Panc1 (cell line): ENCODE data around the gene GLIS1. TPM values are rescaled to one million over a fixed set of nuclear protein-coding genes. Genes with fewer than 3 reads are reported as not detected.

Experiments used
- ATAC-seq: fragments of 200-7000 bp; cut with Tn5 transposase; 2 replicates; pipeline ENCODE4 v1.9.1; 2020; ENCODE audit warnings: mild to moderate bottlenecking, moderate library complexity
- BruUV-seq: library from RNA; stranded (reverse); fragments of 400-500 nt; replicated peaks from 2 replicates; lab custom pipeline; 2021; lab: Mats Ljungman, UMichigan
- CTCF ChIA-PET: fragments of 300-600 bp; sonication (Branson Sonifier 250); formaldehyde crosslinking; loops from one replicate; lab custom pipeline; 2022; ENCODE audit warnings: antibody characterized with exemption; lab: Charles Lee
- POLR2A ChIA-PET: fragments of 300-600 bp; sonication (Branson Sonifier 250); formaldehyde crosslinking; loops from one replicate; lab custom pipeline; 2022; ENCODE audit warnings: antibody characterized with exemption; lab: Charles Lee
- DNase-seq: peaks from one replicate; pipeline ENCODE4 v3.0.0-alpha.2; 2010; ENCODE audit warnings: low read depth, low spot score
- H3K27ac ChIP-seq: 2 replicates; pipeline ENCODE4 v1.5.1; 2011; ENCODE audit warnings: mild to moderate bottlenecking, low read length, inconsistent platforms
- H3K27me3 ChIP-seq: fragments of 200-500 bp; sonication (Bioruptor generic); 2 replicates; pipeline ENCODE4 v1.6.0; 2014; ENCODE audit warnings: low read length, inconsistent platforms; ENCODE audit not compliant: control insufficient read depth, insufficient read depth
- H3K36me3 ChIP-seq: fragments of 200-500 bp; sonication (Bioruptor generic); 2 replicates; pipeline ENCODE4 v1.5.1; 2014; ENCODE audit warnings: inconsistent platforms, mild to moderate bottlenecking, low read length, moderate library complexity; ENCODE audit not compliant: control insufficient read depth, insufficient read depth
- H3K4me1 ChIP-seq: 2 replicates; pipeline ENCODE4 v1.5.1; 2011; ENCODE audit warnings: inconsistent platforms, mild to moderate bottlenecking, low read length, moderate library complexity; ENCODE audit not compliant: control insufficient read depth, insufficient read depth
- H3K4me3 ChIP-seq, 2 experiments: 2 replicates each; pipeline ENCODE4 v1.5.1; 2011 to 2012; ENCODE audit warnings: low read depth in 2 of 2, low read length in 2 of 2, mild to moderate bottlenecking in 2 of 2, inconsistent platforms in 1 of 2, moderate library complexity in 1 of 2
- H3K9me3 ChIP-seq: fragments of 200-500 bp; sonication (Bioruptor generic); 2 replicates; pipeline ENCODE4 v1.5.1; 2014; ENCODE audit warnings: low read depth, mild to moderate bottlenecking, inconsistent platforms, low read length, moderate library complexity; ENCODE audit not compliant: control insufficient read depth, insufficient read depth
- CTCF ChIP-seq: fragments of 450-650 bp; IDR thresholded peaks from 2 replicates; pipeline ENCODE4 v1.5.1; 2017; ENCODE audit warnings: mild to moderate bottlenecking
- POLR2AphosphoS5 ChIP-seq: IDR thresholded peaks from 2 replicates; pipeline ENCODE4 v1.6.1; 2012; ENCODE audit warnings: mild to moderate bottlenecking, low read depth, low read length, moderate library complexity
- SIN3A ChIP-seq: IDR thresholded peaks from 2 replicates; pipeline ENCODE4 v1.6.1; 2012; ENCODE audit warnings: low read depth, mild to moderate bottlenecking, low read length, moderate library complexity, borderline replicate concordance; ENCODE audit not compliant: insufficient read depth
- TCF7L2 ChIP-seq: IDR thresholded peaks from 2 replicates; pipeline ENCODE4 v1.6.1; 2011; ENCODE audit warnings: mild to moderate bottlenecking, low read depth, low read length, inconsistent platforms
- in situ Hi-C: cut with HindIII; loops from 2 replicates; pipeline ENCODE4 v1.10.0; 2016; ENCODE audit warnings: low sequenced_read_pairs, low pct_unique_long_range_greater_than_20kb
- intact Hi-C: fragments of 100-400 bp; cut with micrococcal nuclease; formaldehyde crosslinking; loops from one replicate; pipeline ENCODE4 v1.10.0; 2022; ENCODE audit not compliant: unreplicated experiment
- total RNA-seq: library from RNA; stranded (reverse); gene quantifications from one replicate; pipeline ENCODE4 v1.2.1, GENCODE V29; 2021; ENCODE audit not compliant: unreplicated experiment
- TF ChIP-seq, protein P1 (sequence below), 2 experiments: IDR thresholded peaks; 2 replicates each; pipeline ENCODE4 v1.6.1; 2011 to 2012; ENCODE audit warnings: low read depth in 2 of 2, control low read depth in 1 of 2, low read length in 1 of 2, mild to moderate bottlenecking in 1 of 2, moderate library complexity in 1 of 2; ENCODE audit not compliant: insufficient read depth in 1 of 2

GLIS1 gene
- total RNA-seq, 1 experiment from 2014 or later: 0.28 TPM

GRCh38 chr1:53478502-53478818 lies 260.5 kb downstream of the GLIS1 start:
- intact Hi-C loops (no loop called here), in situ Hi-C loops (no loop called here)
- H3K27ac ChIP-seq: no peak overlapping the region
- BruUV-seq: no TSS peak
- DNase-seq (no peak), ATAC-seq (no peak)
- POLR2A ChIA-PET: no interaction called here
- H3K4me1 ChIP-seq: no peaks in the 10 kb centered on the region
- no peaks in the 10 kb centered on the region for H3K36me3 ChIP-seq
- no peaks in the 10 kb centered on the region; the same call in 1 of the 2 replicates for H3K27me3 ChIP-seq
- no peak for TF ChIP-seq CTCF
- TF ChIP-seq, protein P1, sequence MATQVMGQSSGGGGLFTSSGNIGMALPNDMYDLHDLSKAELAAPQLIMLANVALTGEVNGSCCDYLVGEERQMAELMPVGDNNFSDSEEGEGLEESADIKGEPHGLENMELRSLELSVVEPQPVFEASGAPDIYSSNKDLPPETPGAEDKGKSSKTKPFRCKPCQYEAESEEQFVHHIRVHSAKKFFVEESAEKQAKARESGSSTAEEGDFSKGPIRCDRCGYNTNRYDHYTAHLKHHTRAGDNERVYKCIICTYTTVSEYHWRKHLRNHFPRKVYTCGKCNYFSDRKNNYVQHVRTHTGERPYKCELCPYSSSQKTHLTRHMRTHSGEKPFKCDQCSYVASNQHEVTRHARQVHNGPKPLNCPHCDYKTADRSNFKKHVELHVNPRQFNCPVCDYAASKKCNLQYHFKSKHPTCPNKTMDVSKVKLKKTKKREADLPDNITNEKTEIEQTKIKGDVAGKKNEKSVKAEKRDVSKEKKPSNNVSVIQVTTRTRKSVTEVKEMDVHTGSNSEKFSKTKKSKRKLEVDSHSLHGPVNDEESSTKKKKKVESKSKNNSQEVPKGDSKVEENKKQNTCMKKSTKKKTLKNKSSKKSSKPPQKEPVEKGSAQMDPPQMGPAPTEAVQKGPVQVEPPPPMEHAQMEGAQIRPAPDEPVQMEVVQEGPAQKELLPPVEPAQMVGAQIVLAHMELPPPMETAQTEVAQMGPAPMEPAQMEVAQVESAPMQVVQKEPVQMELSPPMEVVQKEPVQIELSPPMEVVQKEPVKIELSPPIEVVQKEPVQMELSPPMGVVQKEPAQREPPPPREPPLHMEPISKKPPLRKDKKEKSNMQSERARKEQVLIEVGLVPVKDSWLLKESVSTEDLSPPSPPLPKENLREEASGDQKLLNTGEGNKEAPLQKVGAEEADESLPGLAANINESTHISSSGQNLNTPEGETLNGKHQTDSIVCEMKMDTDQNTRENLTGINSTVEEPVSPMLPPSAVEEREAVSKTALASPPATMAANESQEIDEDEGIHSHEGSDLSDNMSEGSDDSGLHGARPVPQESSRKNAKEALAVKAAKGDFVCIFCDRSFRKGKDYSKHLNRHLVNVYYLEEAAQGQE (IDR thresholded peaks at IDR 0.05; ENCODE audit: insufficient read depth in 1 of 2, low read depth in 2 of 2, low read length in 1 of 2): no peak
- no peak for TF ChIP-seq POLR2AphosphoS5
- TF ChIP-seq SIN3A: no peak
- TF ChIP-seq TCF7L2: no peak
- CTCF ChIA-PET: no interaction called here
- H3K9me3 ChIP-seq: no peaks in the 10 kb centered on the region
- no peak overlapping the region for H3K4me3 ChIP-seq

DNA sequence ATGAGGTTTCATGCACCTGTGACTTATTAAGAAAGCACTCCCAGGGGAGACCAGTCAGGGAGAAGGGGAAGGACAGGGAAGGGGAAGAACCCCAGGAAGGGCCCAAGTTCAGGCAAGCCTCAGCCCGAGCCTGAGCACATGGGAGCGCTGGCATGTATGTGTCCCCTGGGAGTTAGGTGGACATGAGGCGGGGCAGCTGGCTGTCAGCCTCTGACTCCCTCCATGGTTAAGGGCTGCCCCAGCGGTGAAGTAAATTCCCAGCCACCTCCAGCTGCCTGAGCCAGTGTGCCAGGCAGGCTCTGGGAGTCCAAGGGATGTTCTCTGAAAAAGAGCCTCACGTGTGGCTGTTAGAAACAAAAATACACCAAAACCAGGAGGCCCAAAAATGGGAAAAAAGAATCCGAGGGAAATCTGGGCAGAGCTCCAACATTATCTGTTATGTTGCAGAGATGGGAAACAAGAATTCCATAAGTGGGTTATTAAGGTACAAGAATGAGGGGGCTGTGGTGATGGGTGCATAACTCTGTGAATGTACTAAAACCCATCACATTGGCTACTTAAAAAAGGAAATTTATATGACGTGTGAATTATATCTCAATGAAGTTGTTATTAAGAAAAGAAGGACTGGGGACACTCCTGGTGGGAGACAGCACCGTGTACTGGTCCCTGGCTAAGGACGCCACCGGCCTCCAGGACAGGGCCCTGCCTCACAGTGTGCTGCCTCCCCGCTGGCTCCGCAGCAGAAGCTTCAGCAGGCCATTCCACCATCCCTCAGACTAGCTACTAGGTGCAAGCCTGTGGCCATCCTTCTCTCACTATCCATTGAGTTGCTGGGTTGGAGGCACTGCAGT lies 261.1 kb downstream of the GLIS1 start:
- CTCF ChIA-PET: no interaction called here
- in situ Hi-C loops: no loop called here
- POLR2A ChIA-PET: no interaction called here

More for the DNA sequence above, 261.1 kb downstream of the GLIS1 start:
- no peak for TF ChIP-seq CTCF
- TF ChIP-seq, protein P1 (IDR thresholded peaks at IDR 0.05; ENCODE audit: insufficient read depth in 1 of 2, low read depth in 2 of 2, low read length in 1 of 2): no peak
- TF ChIP-seq TCF7L2: no peak
- intact Hi-C loops: no loop called here
- DNase-seq: no peak
- BruUV-seq: no TSS peak
- H3K9me3 ChIP-seq: no peaks in the 10 kb centered on the region
- H3K36me3 ChIP-seq: no peaks in the 10 kb centered on the region
- ATAC-seq: no peak
- H3K27ac ChIP-seq: no peak overlapping the region
- H3K4me3 ChIP-seq: no peak overlapping the region
- H3K4me1 ChIP-seq: no peaks in the 10 kb centered on the region
- no peaks in the 10 kb centered on the region; the same call in 1 of the 2 replicates for H3K27me3 ChIP-seq
